HCT116 (cell line): ENCODE results near the gene ADGRB3. TPM values are rescaled to one million over a fixed set of nuclear protein-coding genes. Genes with fewer than 3 reads are reported as not detected.
"Not testable (repeated sequence)": the region's sequence is repeated elsewhere in the genome, so short reads cannot be mapped to it uniquely, and the experiment has no call there.

Experiments
- ATAC-seq: fragments of 200-7000 bp; cut with Tn5 transposase; 2 replicates; pipeline ENCODE4 v1.9.1; 2020; ENCODE audit warnings: mild to moderate bottlenecking, moderate library complexity
- BruUV-seq: library from RNA; stranded (reverse); fragments of 400-500 nt; replicated peaks from 2 replicates; lab custom pipeline; 2021; lab: Mats Ljungman, UMichigan
- CTCF ChIA-PET: fragments of 300-600 bp; sonication (Branson Sonifier 250); formaldehyde crosslinking; loops from one replicate; lab custom pipeline; 2021; ENCODE audit warnings: antibody characterized with exemption; lab: Charles Lee
- POLR2A ChIA-PET: fragments of 300-600, 350-600 bp; sonication (Branson Sonifier 250); formaldehyde crosslinking; loops from one replicate; lab custom pipeline; 2021; ENCODE audit warnings: antibody characterized with exemption; lab: Charles Lee
- RAD21 ChIA-PET, 2 experiments: fragments of 300-600 bp; sonication (Branson Sonifier 250); formaldehyde crosslinking; loops; one replicate each; lab custom pipeline; 2023; ENCODE audit warnings: low total read pairs in 2 of 2; ENCODE audit not compliant: uncharacterized antibody in 2 of 2, unreplicated experiment in 2 of 2, low non-redundant PET in 1 of 2; lab: Charles Lee
- DNase-seq: peaks from one replicate; pipeline ENCODE4 v3.0.0-alpha.2; 2010; ENCODE audit warnings: low read depth, low spot score
- H2AFZ ChIP-seq: fragments of 200-600 bp; shearing (Covaris generic), sonication (generic); 2 replicates; pipeline ENCODE4 v1.6.1; 2017; ENCODE audit warnings: low read depth, mixed run types, mixed read lengths, antibody characterized with exemption, low read length; ENCODE audit not compliant: poor library complexity, severe bottlenecking
- H3K27ac ChIP-seq: 2 replicates; pipeline ENCODE4 v1.5.1; 2012; ENCODE audit warnings: low read depth, low read length
- H3K27me3 ChIP-seq: fragments of 200-600 bp; sonication (generic); 2 replicates; pipeline ENCODE4 v1.6.1; 2016; ENCODE audit warnings: mixed run types, low read length, mixed read lengths; ENCODE audit not compliant: insufficient read depth
- H3K36me3 ChIP-seq, 2 experiments: fragments of 200-500 bp in 1 of 2; fragments of 200-600 bp in 1 of 2; sonication (Bioruptor generic) in 1 of 2; sonication (generic) in 1 of 2; 2 replicates each; pipeline versions ENCODE4 v1.5.1 to v1.6.1; 2014 to 2016; ENCODE audit warnings: low read length in 2 of 2, inconsistent platforms in 1 of 2, mixed read lengths in 1 of 2, mixed run types in 1 of 2; ENCODE audit not compliant: insufficient read depth in 2 of 2, control insufficient read depth in 1 of 2
- H3K4me1 ChIP-seq, 2 experiments: fragments of 200-600 bp in 1 of 2; sonication (generic) in 1 of 2; 2 replicates each; pipeline versions ENCODE4 v1.5.1 to v1.6.1; 2012 to 2017; ENCODE audit warnings: low read length in 2 of 2, inconsistent platforms in 1 of 2, mild to moderate bottlenecking in 1 of 2, mixed read lengths in 1 of 2, mixed run types in 1 of 2, moderate library complexity in 1 of 2; ENCODE audit not compliant: insufficient read depth in 2 of 2, control insufficient read depth in 1 of 2
- H3K4me2 ChIP-seq: fragments of 200-600 bp; sonication (generic); 2 replicates; pipeline ENCODE4 v1.6.1; 2017; ENCODE audit warnings: mixed run types, low read length, mixed read lengths
- H3K4me3 ChIP-seq, 2 experiments: fragments of 200-600 bp in 1 of 2; sonication (generic) in 1 of 2; replicated peaks in 1 of 2; 2 replicates each; pipeline ENCODE4 v1.5.1; 2011 to 2016; ENCODE audit warnings: low read length in 2 of 2, control low read depth in 1 of 2, low read depth in 1 of 2, mild to moderate bottlenecking in 1 of 2, mixed read lengths in 1 of 2, mixed run types in 1 of 2
- H3K79me2 ChIP-seq: fragments of 200-600 bp; sonication (generic); 2 replicates; pipeline ENCODE4 v1.6.1; 2017; ENCODE audit warnings: mild to moderate bottlenecking, mixed run types, low read length, moderate library complexity, mixed read lengths; ENCODE audit not compliant: insufficient read depth
- H3K9ac ChIP-seq: fragments of 200-600 bp; sonication (generic); 2 replicates; pipeline ENCODE4 v1.6.1; 2016; ENCODE audit warnings: low read length, mixed read lengths
- H3K9me2 ChIP-seq: fragments of 200-600 bp; sonication (generic), shearing (Covaris generic); 2 replicates; pipeline ENCODE4 v1.6.1; 2017; ENCODE audit warnings: mixed run types, mild to moderate bottlenecking, moderate library complexity; ENCODE audit not compliant: insufficient read depth
- H3K9me3 ChIP-seq, 2 experiments: fragments of 200-500 bp in 1 of 2; fragments of 200-600 bp in 1 of 2; sonication (Bioruptor generic) in 1 of 2; sonication (generic) in 1 of 2; 2 replicates each; pipeline ENCODE4 v1.6.1; 2014 to 2017; ENCODE audit warnings: low read length in 2 of 2, mixed read lengths in 2 of 2, inconsistent platforms in 1 of 2, low read depth in 1 of 2, mild to moderate bottlenecking in 1 of 2, mixed run types in 1 of 2, moderate library complexity in 1 of 2; ENCODE audit not compliant: control insufficient read depth in 1 of 2, insufficient read depth in 1 of 2
- H4K20me1 ChIP-seq: fragments of 200-600 bp; sonication (generic), shearing (Covaris generic); 2 replicates; pipeline ENCODE4 v1.6.1; 2017; ENCODE audit warnings: mixed run types, mild to moderate bottlenecking, moderate library complexity; ENCODE audit not compliant: insufficient read depth
- ELF1 ChIP-seq: IDR thresholded peaks from 2 replicates; pipeline ENCODE4 v1.6.1; 2012; ENCODE audit warnings: low read depth, borderline replicate concordance
- JUND ChIP-seq: IDR thresholded peaks from 2 replicates; pipeline ENCODE4 v1.6.1; 2012
- POLR2A ChIP-seq: IDR thresholded peaks from 2 replicates; pipeline ENCODE4 v1.7.0; 2011; ENCODE audit warnings: borderline replicate concordance; ENCODE audit not compliant: insufficient read depth, insufficient read length; ENCODE audit errors: extremely low read depth
- POLR2AphosphoS5 ChIP-seq: IDR thresholded peaks from 2 replicates; pipeline ENCODE4 v1.6.1; 2011; ENCODE audit warnings: mild to moderate bottlenecking, low read depth, low read length, moderate library complexity
- RAD21 ChIP-seq: IDR thresholded peaks from 2 replicates; pipeline ENCODE4 v1.6.1; 2012; ENCODE audit warnings: low read depth, mild to moderate bottlenecking
- SIN3A ChIP-seq: IDR thresholded peaks from 2 replicates; pipeline ENCODE4 v1.6.1; 2012; ENCODE audit warnings: low read depth
- SP1 ChIP-seq: IDR thresholded peaks from 2 replicates; pipeline ENCODE4 v1.6.1; 2012; ENCODE audit warnings: low read depth
- ZFX ChIP-seq: fragments of 450-650 bp; IDR thresholded peaks from 2 replicates; pipeline ENCODE4 v1.6.1; 2017
- intact Hi-C: fragments of 100-400 bp; cut with micrococcal nuclease; formaldehyde crosslinking; loops from 2 replicates; pipeline ENCODE4 v1.10.0; 2022
- total RNA-seq: library from RNA; stranded (reverse); gene quantifications from one replicate; pipeline ENCODE4 v1.2.1, GENCODE V29; 2021; ENCODE audit not compliant: unreplicated experiment

ADGRB3 gene
- total RNA-seq, 1 experiment from 2014 or later, result not detected

DNA sequence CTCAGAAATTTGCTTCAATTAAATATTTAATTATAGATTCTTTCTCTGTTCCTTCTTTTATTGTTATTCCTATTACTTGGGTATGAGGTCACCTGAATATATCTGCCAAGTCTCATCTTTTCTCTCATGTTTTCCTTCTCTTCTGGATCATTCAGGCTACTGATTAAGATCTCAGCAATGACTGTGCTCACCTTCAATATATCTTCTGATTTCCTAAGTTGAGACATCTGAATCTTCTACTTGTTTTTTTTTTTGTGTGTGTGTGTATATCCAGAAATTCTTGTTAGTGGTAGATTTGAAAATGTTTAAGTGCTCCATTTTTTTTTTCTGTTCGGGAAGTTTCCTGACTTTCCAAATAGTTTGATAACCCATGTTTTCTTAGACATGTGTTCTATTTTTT lies 108.0 kb downstream of the ADGRB3 start:
- ChIA-PET CTCF (no interaction called here), RAD21 (no interaction called here), POLR2A (no interaction called here)
- no TSS peak for BruUV-seq
- no peaks in the 10 kb centered on the region for H4K20me1 ChIP-seq
- H3K27ac ChIP-seq, result no peak overlapping the region
- no peaks in the 10 kb centered on the region for H3K4me1 ChIP-seq
- no peaks in the 10 kb centered on the region for H3K79me2 ChIP-seq
- H3K9me2 ChIP-seq, result no peaks in the 10 kb centered on the region
- TF ChIP-seq RAD21 (no peak), POLR2AphosphoS5 (no peak), JUND (no peak), ELF1 (no peak)
- H2AFZ ChIP-seq, result no peak overlapping the region
- peaks cover 3 to 12% of the 10 kb centered on the region in 2 experiments; a peak in 2 of 4 replicates for H3K9me3 ChIP-seq
- H3K27me3 ChIP-seq, result no peaks in the 10 kb centered on the region
- ATAC-seq, result no peak
- no peak overlapping the region for H3K4me2 ChIP-seq
- no peak for DNase-seq
- intact Hi-C loops, result no loop called here
- no peak overlapping the region for H3K4me3 ChIP-seq
- no peak overlapping the region for H3K9ac ChIP-seq
- H3K36me3 ChIP-seq, result no peaks in the 10 kb centered on the region

GRCh38 chr6:68744376-68744775 lies 109.3 kb downstream of the ADGRB3 start:
- H4K20me1 ChIP-seq, H3K79me2 ChIP-seq, RAD21 ChIA-PET, ATAC-seq, H3K4me3 ChIP-seq, H3K36me3 ChIP-seq, intact Hi-C loops, H3K4me2 ChIP-seq, H2AFZ ChIP-seq, H3K4me1 ChIP-seq, DNase-seq, H3K27me3 ChIP-seq, H3K9ac ChIP-seq, H3K9me2 ChIP-seq, CTCF ChIA-PET, H3K9me3 ChIP-seq, BruUV-seq, H3K27ac ChIP-seq, POLR2A ChIA-PET: not testable (repeated sequence)

- TF ChIP-seq POLR2A (no peak), ZFX (no peak), SIN3A (no peak), SP1 (no peak), JUND (no peak)
- DNase-seq (no peak), ATAC-seq (no peak)
- POLR2A ChIA-PET, result no interaction called here
- Histone ChIP-seq H2AFZ (no peak overlapping the region), H4K20me1 (no peaks in the 10 kb centered on the region), H3K9me2 (no peaks in the 10 kb centered on the region), H3K4me3 (no peak overlapping the region), H3K9ac (no peak overlapping the region), H3K27me3 (no peaks in the 10 kb centered on the region), H3K9me3 (peaks cover 4 to 6% of the 10 kb centered on the region in 2 experiments; a peak in 2 of 4 replicates), H3K4me1 (no peaks in the 10 kb centered on the region), H3K4me2 (no peak overlapping the region), H3K27ac (no peak overlapping the region), H3K36me3 (no peaks in the 10 kb centered on the region), H3K79me2 (no peaks in the 10 kb centered on the region)
- CTCF ChIA-PET, result no interaction called here
- BruUV-seq, result no TSS peak
- intact Hi-C loops, result no loop called here
- RAD21 ChIA-PET, result no interaction called here
These were observed 111.3 kb downstream of the ADGRB3 start for GRCh38 chr6:68746376-68746775.
